ENCODE data around the gene SORBS1.

The SORBS1 gene

DNA sequence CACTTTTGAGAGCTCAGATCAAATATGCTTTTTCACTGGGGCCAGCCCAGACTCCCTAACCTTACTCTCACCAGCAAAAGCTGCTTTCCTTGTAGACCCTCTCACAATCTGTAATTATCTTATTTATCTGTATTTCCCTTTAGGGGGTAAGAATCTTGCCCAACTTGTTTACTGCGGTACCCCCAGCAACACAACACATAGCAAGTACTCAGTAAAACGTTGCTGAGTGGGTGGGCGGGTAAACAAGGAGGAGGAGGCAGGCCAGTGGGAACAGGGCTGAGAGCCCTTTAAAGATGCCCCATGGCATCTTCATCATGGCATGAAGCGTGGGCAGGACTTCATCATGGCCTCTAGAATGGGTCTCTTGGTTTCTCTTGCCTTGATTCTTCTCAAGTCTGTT, 64.2 kb downstream of the SORBS1 start:
- peak; percentile 74 for DNase-seq
- Histone ChIP-seq H3K79me2 (ENCODE audit: control insufficient read depth, insufficient read depth, low read length) (no peaks in the 10 kb centered on the region), H3K27me3 (ENCODE audit: insufficient read depth, low read length, poor library complexity) (no peaks in the 10 kb centered on the region), H3K4me1 (ENCODE audit: control insufficient read depth, low read depth, low read length) (peaks cover 6% of the 10 kb centered on the region), H4K5ac (ENCODE audit: low read length) (no peak overlapping the region), H3K79me1 (ENCODE audit: low read length) (peaks cover 1% of the 10 kb centered on the region), H3K27ac (ENCODE audit: low read depth, low read length) (no peak overlapping the region), H3K9ac (ENCODE audit: low read length) (no peak overlapping the region), H2BK120ac (ENCODE audit: low read depth, low read length) (no peak overlapping the region), H3K23ac (ENCODE audit: low read length) (no peak overlapping the region), H3K18ac (ENCODE audit: low read length) (no peak overlapping the region), H3K36me3 (ENCODE audit: control insufficient read depth, insufficient read depth, low read length) (no peaks in the 10 kb centered on the region), H3K4me3 (ENCODE audit: low read length) (no peak overlapping the region), H2BK5ac (ENCODE audit: low read length) (no peak overlapping the region), H3K4ac (ENCODE audit: low read depth, low read length) (no peak overlapping the region), H3K4me2 (ENCODE audit: low read length) (no peak overlapping the region), H4K8ac (ENCODE audit: low read depth, low read length) (no peak overlapping the region), H3K56ac (ENCODE audit: low read length) (no peak overlapping the region), H2BK15ac (replicated peaks; ENCODE audit: low read depth) (no peak overlapping the region), H2AK5ac (ENCODE audit: low read length) (no peak overlapping the region)
- WGBS (ENCODE audit: extremely low coverage, insufficient coverage, low lambda C conversion rate) = no CpG with 5 or more reads among the region's 4 CpGs

DNA sequence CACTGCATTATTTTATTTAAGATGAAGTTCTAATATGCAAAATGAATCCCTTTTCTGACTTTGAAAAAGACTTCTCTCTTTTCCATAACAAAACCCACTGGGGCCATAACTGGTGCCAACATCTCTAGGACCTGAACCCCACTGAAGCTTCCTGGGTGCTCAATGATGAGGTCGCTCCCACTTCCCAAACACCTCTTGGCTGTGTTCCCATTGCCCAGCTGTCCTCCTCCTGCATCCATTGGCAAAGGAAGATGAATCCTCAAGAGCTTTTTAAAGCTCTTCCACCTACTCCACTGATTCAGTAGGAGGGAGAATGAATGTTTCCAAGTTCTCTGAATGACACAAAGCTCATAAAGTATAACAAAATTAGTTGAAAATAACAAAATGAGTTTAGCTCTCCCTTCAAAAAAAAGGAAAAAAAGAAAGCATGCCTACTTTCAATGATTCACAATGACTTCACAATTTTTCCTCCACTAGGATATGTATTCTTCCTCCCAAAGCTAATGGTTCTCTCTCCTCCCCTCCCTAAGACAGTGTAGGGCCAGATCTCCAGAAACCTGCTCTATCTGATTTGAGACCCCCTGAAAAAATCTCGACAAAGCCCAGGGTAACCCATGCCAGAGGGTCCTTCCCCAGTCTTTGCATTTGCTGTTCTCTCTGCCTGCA, 64.8 kb downstream of the SORBS1 start:
- Histone ChIP-seq H3K18ac (ENCODE audit: low read length) (no peak overlapping the region), H2BK120ac (ENCODE audit: low read depth, low read length) (no peak overlapping the region)
- WGBS (ENCODE audit: extremely low coverage, insufficient coverage, low lambda C conversion rate) = no CpG with 5 or more reads among the region's 2 CpGs

DNA sequence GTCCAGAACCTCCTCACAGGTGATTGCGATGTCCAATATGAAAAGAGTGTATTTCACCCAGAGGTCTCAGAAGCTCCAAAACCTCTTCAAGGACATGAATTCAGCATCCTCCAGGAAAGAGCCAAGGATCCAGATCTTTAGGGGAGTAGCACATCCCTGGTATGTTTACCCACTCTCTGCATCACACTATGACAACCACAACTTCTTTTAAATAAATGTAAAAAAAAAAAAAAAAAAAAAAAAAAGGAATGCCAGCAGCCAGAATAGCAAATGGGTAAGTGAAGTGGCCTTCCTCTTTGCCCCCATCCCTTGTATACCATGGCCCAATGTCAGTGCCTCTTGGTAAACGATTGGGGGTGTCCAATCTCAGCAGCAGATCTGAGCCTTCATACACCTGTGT, 67.3 kb downstream of the SORBS1 start:
- H3K36me3 ChIP-seq (ENCODE audit: control insufficient read depth, insufficient read depth, low read length) = no peaks in the 10 kb centered on the region
- H3K79me1 ChIP-seq (ENCODE audit: low read length) = no peaks in the 10 kb centered on the region
- no peaks in the 10 kb centered on the region for H3K27me3 ChIP-seq (ENCODE audit: insufficient read depth, low read length, poor library complexity)
- no peak overlapping the region for H4K5ac ChIP-seq (ENCODE audit: low read length)
- no peak overlapping the region for H2AK5ac ChIP-seq (ENCODE audit: low read length)
- no peaks in the 10 kb centered on the region for H3K79me2 ChIP-seq (ENCODE audit: control insufficient read depth, insufficient read depth, low read length)
- no peak overlapping the region for H2BK15ac ChIP-seq (replicated peaks; ENCODE audit: low read depth)
- no peak overlapping the region for H4K8ac ChIP-seq (ENCODE audit: low read depth, low read length)
- H3K4ac ChIP-seq (ENCODE audit: low read depth, low read length) = no peak overlapping the region
- no CpG with 5 or more reads among the region's 2 CpGs for WGBS (ENCODE audit: extremely low coverage, insufficient coverage, low lambda C conversion rate)
- no peak overlapping the region for H3K23ac ChIP-seq (ENCODE audit: low read length)
- H2BK120ac ChIP-seq (ENCODE audit: low read depth, low read length) = no peak overlapping the region
- H3K27ac ChIP-seq (ENCODE audit: low read depth, low read length) = no peak overlapping the region
- no peak overlapping the region for H2BK5ac ChIP-seq (ENCODE audit: low read length)
- H3K9ac ChIP-seq (ENCODE audit: low read length) = no peak overlapping the region
- no peak overlapping the region for H3K4me3 ChIP-seq (ENCODE audit: low read length)
- no peak overlapping the region for H3K4me2 ChIP-seq (ENCODE audit: low read length)
- H3K18ac ChIP-seq (ENCODE audit: low read length) = no peak overlapping the region
- peaks cover 3% of the 10 kb centered on the region for H3K4me1 ChIP-seq (ENCODE audit: control insufficient read depth, low read depth, low read length)
- DNase-seq = no peak
- no peak overlapping the region for H3K56ac ChIP-seq (ENCODE audit: low read length)

More for the DNA sequence above, 64.8 kb downstream of the SORBS1 start:
- H3K9ac ChIP-seq (ENCODE audit: low read length) = no peak overlapping the region
- H3K4me3 ChIP-seq (ENCODE audit: low read length) = no peak overlapping the region
- no peak overlapping the region for H2AK5ac ChIP-seq (ENCODE audit: low read length)
- peaks cover 1% of the 10 kb centered on the region for H3K79me1 ChIP-seq (ENCODE audit: low read length)
- H3K79me2 ChIP-seq (ENCODE audit: control insufficient read depth, insufficient read depth, low read length) = no peaks in the 10 kb centered on the region
- H2BK15ac ChIP-seq (replicated peaks; ENCODE audit: low read depth) = no peak overlapping the region
- no peak overlapping the region for H4K5ac ChIP-seq (ENCODE audit: low read length)
- no peak overlapping the region for H4K8ac ChIP-seq (ENCODE audit: low read depth, low read length)
- peaks cover 6% of the 10 kb centered on the region for H3K4me1 ChIP-seq (ENCODE audit: control insufficient read depth, low read depth, low read length)
- H3K4ac ChIP-seq (ENCODE audit: low read depth, low read length) = no peak overlapping the region
- no peak overlapping the region for H2BK5ac ChIP-seq (ENCODE audit: low read length)
- DNase-seq = no peak
- H3K56ac ChIP-seq (ENCODE audit: low read length) = no peak overlapping the region
- H3K23ac ChIP-seq (ENCODE audit: low read length) = no peak overlapping the region
- no peak overlapping the region for H3K4me2 ChIP-seq (ENCODE audit: low read length)
- no peaks in the 10 kb centered on the region for H3K27me3 ChIP-seq (ENCODE audit: insufficient read depth, low read length, poor library complexity)
- no peak overlapping the region for H3K27ac ChIP-seq (ENCODE audit: low read depth, low read length)
- no peaks in the 10 kb centered on the region for H3K36me3 ChIP-seq (ENCODE audit: control insufficient read depth, insufficient read depth, low read length)

DNA sequence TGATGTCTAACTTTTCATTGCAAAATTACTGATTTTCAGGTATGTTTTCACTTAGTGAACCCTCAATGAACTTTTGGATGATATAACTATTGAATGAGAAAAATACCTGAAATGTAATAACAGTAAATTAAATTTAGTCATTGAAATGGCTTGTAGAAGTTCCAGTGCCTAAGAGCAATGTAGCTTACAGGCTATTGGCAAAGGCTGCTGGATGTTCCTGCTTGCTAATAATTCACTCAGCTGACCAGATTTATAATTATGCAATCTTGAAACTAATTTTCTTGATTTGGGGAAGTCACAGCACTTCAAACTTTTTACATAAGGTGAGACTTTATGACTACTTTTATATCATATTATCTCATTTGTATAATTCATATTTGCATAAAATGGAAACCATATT, 73.2 kb downstream of the SORBS1 start:
- H3K56ac ChIP-seq (ENCODE audit: low read length) = no peak overlapping the region
- H3K4ac ChIP-seq (ENCODE audit: low read depth, low read length) = no peak overlapping the region
- H3K36me3 ChIP-seq (ENCODE audit: control insufficient read depth, insufficient read depth, low read length) = no peaks in the 10 kb centered on the region
- no peak overlapping the region for H4K8ac ChIP-seq (ENCODE audit: low read depth, low read length)
- H3K79me1 ChIP-seq (ENCODE audit: low read length) = no peaks in the 10 kb centered on the region
- H3K4me2 ChIP-seq (ENCODE audit: low read length) = no peak overlapping the region
- H3K27me3 ChIP-seq (ENCODE audit: insufficient read depth, low read length, poor library complexity) = no peaks in the 10 kb centered on the region
- no peak overlapping the region for H4K5ac ChIP-seq (ENCODE audit: low read length)
- H3K4me3 ChIP-seq (ENCODE audit: low read length) = no peak overlapping the region
- no peak overlapping the region for H2BK5ac ChIP-seq (ENCODE audit: low read length)
- no peak overlapping the region for H2BK15ac ChIP-seq (replicated peaks; ENCODE audit: low read depth)
- H2AK5ac ChIP-seq (ENCODE audit: low read length) = no peak overlapping the region
- no peak overlapping the region for H3K23ac ChIP-seq (ENCODE audit: low read length)
- no peak overlapping the region for H3K27ac ChIP-seq (ENCODE audit: low read depth, low read length)
- H3K9ac ChIP-seq (ENCODE audit: low read length) = no peak overlapping the region
- H3K79me2 ChIP-seq (ENCODE audit: control insufficient read depth, insufficient read depth, low read length) = no peaks in the 10 kb centered on the region
- DNase-seq = no peak
- no peak overlapping the region for H2BK120ac ChIP-seq (ENCODE audit: low read depth, low read length)
- no peaks in the 10 kb centered on the region for H3K4me1 ChIP-seq (ENCODE audit: control insufficient read depth, low read depth, low read length)
- no peak overlapping the region for H3K18ac ChIP-seq (ENCODE audit: low read length)

DNA sequence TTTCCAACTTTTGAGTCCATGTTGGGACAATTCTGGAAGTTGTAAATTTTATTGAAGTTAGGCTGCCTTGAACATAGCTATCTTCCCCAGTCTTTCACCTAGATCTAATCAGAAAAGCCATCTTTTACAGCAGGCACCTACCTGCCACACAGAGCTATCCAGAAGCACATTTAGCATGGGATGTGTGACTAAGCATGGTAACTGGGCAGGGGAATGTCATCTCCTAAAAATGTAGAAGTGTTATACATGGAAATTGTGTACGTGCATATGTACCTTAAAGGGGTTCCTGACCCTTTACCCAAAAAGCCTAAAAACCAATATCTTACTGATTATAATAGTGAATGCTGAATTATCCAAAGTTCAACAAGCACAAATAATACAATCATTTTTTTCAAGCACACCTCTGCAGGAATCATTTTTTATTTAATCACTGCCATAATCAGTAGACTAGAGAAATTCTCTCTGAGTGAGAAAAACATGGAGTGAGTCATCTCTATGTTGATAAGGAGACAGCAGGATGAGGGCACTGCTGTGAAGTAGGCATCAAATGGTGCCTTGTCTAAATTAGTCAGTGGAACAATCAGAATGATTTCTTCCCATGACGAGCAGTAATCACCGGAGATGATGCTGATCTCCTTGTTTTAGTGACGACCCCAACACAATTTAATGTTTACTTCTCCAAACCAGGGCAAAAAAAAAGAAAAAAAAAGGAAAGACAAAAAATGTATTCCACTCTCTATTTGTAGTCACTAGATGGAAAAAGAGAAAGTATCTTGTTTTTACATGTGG, 75.9 kb downstream of the SORBS1 start:
- no peaks in the 10 kb centered on the region for H3K27me3 ChIP-seq (ENCODE audit: insufficient read depth, low read length, poor library complexity)
- no peaks in the 10 kb centered on the region for H3K36me3 ChIP-seq (ENCODE audit: control insufficient read depth, insufficient read depth, low read length)
- H3K4me3 ChIP-seq (ENCODE audit: low read length) = no peak overlapping the region
- no peak overlapping the region for H3K4ac ChIP-seq (ENCODE audit: low read depth, low read length)
- DNase-seq = peak; percentile 44
- no CpG with 5 or more reads among the region's 4 CpGs for WGBS (ENCODE audit: extremely low coverage, insufficient coverage, low lambda C conversion rate)
- no peak overlapping the region for H3K27ac ChIP-seq (ENCODE audit: low read depth, low read length)
- no peak overlapping the region for H4K5ac ChIP-seq (ENCODE audit: low read length)
- no peaks in the 10 kb centered on the region for H3K79me2 ChIP-seq (ENCODE audit: control insufficient read depth, insufficient read depth, low read length)
- no peak overlapping the region for H2BK5ac ChIP-seq (ENCODE audit: low read length)
- H3K18ac ChIP-seq (ENCODE audit: low read length) = no peak overlapping the region
- no peak overlapping the region for H2BK15ac ChIP-seq (replicated peaks; ENCODE audit: low read depth)
- no peak overlapping the region for H2AK5ac ChIP-seq (ENCODE audit: low read length)
- H3K9ac ChIP-seq (ENCODE audit: low read length) = no peak overlapping the region
- no peak overlapping the region for H3K56ac ChIP-seq (ENCODE audit: low read length)
- no peak overlapping the region for H4K8ac ChIP-seq (ENCODE audit: low read depth, low read length)
- H3K79me1 ChIP-seq (ENCODE audit: low read length) = no peaks in the 10 kb centered on the region
- no peak overlapping the region for H3K23ac ChIP-seq (ENCODE audit: low read length)
- H3K4me1 ChIP-seq (ENCODE audit: control insufficient read depth, low read depth, low read length) = peaks cover 9% of the 10 kb centered on the region
- H2BK120ac ChIP-seq (ENCODE audit: low read depth, low read length) = no peak overlapping the region
- H3K4me2 ChIP-seq (ENCODE audit: low read length) = no peak overlapping the region

All from mesendoderm (in vitro differentiated cells).